ENCODE data around the gene RPLP2. TPM values are rescaled to one million over a fixed set of nuclear protein-coding genes. Genes with fewer than 3 reads are reported as not detected.

Gene RPLP2
- total RNA-seq, 1 experiment from 2014 or later, result 774 TPM

GRCh38 chr11:826836-827145 lies 17.0 kb downstream of the RPLP2 start:
- H3K9ac ChIP-seq (ENCODE audit: low read length), result peak overlapping the region; percentile 64

GRCh38 chr11:827146-827896 lies 17.6 kb downstream of the RPLP2 start:
- Histone ChIP-seq H3K4me3 (ENCODE audit: low read length) (peak overlapping the region; percentile 70), H2AFZ (ENCODE audit: low read length) (peak overlapping the region; percentile 42; the same call in 1 of the 2 replicates), H3K4me2 (ENCODE audit: low read depth, low read length, poor library complexity, severe bottlenecking) (peak overlapping the region; percentile 78), H3K36me3 (ENCODE audit: insufficient read depth, low read length) (no peaks in the 10 kb centered on the region), H3K9ac (ENCODE audit: low read length) (peak overlapping the region; percentile 64), H3K79me2 (ENCODE audit: low read length) (no peaks in the 10 kb centered on the region), H3K9me3 (ENCODE audit: low read length) (no peaks in the 10 kb centered on the region), H3K27me3 (ENCODE audit: low read length) (no peaks in the 10 kb centered on the region), H4K20me1 (ENCODE audit: insufficient read depth, low read depth, low read length) (peaks cover 33% of the 10 kb centered on the region), H3K4me1 (ENCODE audit: low read length) (peaks cover 45% of the 10 kb centered on the region), H3K27ac (ENCODE audit: low read length) (no peak overlapping the region), H3K9me2 (replicated peaks; ENCODE audit: insufficient read depth, low read length) (no peaks in the 10 kb centered on the region)
- peak; percentile 64 for DNase-seq

More at GRCh38 chr11:826836-827145, 17.0 kb downstream of the RPLP2 start:
- Histone ChIP-seq H3K27ac (ENCODE audit: low read length) (no peak overlapping the region), H2AFZ (ENCODE audit: low read length) (peak overlapping the region; percentile 42; the same call in 1 of the 2 replicates), H3K36me3 (ENCODE audit: insufficient read depth, low read length) (no peaks in the 10 kb centered on the region), H3K27me3 (ENCODE audit: low read length) (no peaks in the 10 kb centered on the region), H4K20me1 (ENCODE audit: insufficient read depth, low read depth, low read length) (peaks cover 33% of the 10 kb centered on the region), H3K4me3 (ENCODE audit: low read length) (peak overlapping the region; percentile 70), H3K4me2 (ENCODE audit: low read depth, low read length, poor library complexity, severe bottlenecking) (peak overlapping the region; percentile 78), H3K9me3 (ENCODE audit: low read length) (no peaks in the 10 kb centered on the region), H3K9me2 (replicated peaks; ENCODE audit: insufficient read depth, low read length) (no peaks in the 10 kb centered on the region), H3K4me1 (ENCODE audit: low read length) (peaks cover 42% of the 10 kb centered on the region), H3K79me2 (ENCODE audit: low read length) (no peaks in the 10 kb centered on the region)
- no peak for DNase-seq

- Histone ChIP-seq H3K9me2 (replicated peaks; ENCODE audit: insufficient read depth, low read length) (no peaks in the 10 kb centered on the region), H4K20me1 (ENCODE audit: insufficient read depth, low read depth, low read length) (peaks cover 33% of the 10 kb centered on the region), H3K4me1 (ENCODE audit: low read length) (peaks cover 48% of the 10 kb centered on the region), H3K79me2 (ENCODE audit: low read length) (no peaks in the 10 kb centered on the region), H3K9ac (ENCODE audit: low read length) (peak within 1 kb of the TSS; percentile 64), H3K4me3 (ENCODE audit: low read length) (peak within 1 kb of the TSS; percentile 70), H3K36me3 (ENCODE audit: insufficient read depth, low read length) (no peaks in the 10 kb centered on the region), H3K4me2 (ENCODE audit: low read depth, low read length, poor library complexity, severe bottlenecking) (peak within 1 kb of the TSS; percentile 78), H3K9me3 (ENCODE audit: low read length) (no peaks in the 10 kb centered on the region), H3K27me3 (ENCODE audit: low read length) (no peaks in the 10 kb centered on the region), H3K27ac (ENCODE audit: low read length) (no peak within 1 kb of the TSS), H2AFZ (ENCODE audit: low read length) (peak within 1 kb of the TSS; percentile 42; the same call in 1 of the 2 replicates)
- DNase-seq, result no peak
Observed at GRCh38 chr11:827897-828192, 18.1 kb downstream of the RPLP2 start, which contains the start of gene CRACR2B. TSS of gene CRACR2B (plus strand) at chr11:827919. CDS start at chr11:828608, 689 bp downstream.

- Histone ChIP-seq H2AFZ (ENCODE audit: low read length) (no peak overlapping the region), H3K4me3 (ENCODE audit: low read length) (no peak overlapping the region), H3K4me1 (ENCODE audit: low read length) (peaks cover 54% of the 10 kb centered on the region), H3K9me3 (ENCODE audit: low read length) (no peaks in the 10 kb centered on the region), H3K79me2 (ENCODE audit: low read length) (no peaks in the 10 kb centered on the region), H3K4me2 (ENCODE audit: low read depth, low read length, poor library complexity, severe bottlenecking) (peak overlapping the region; percentile 90), H3K36me3 (ENCODE audit: insufficient read depth, low read length) (no peaks in the 10 kb centered on the region), H4K20me1 (ENCODE audit: insufficient read depth, low read depth, low read length) (peaks cover 36% of the 10 kb centered on the region), H3K27ac (ENCODE audit: low read length) (no peak overlapping the region), H3K9me2 (replicated peaks; ENCODE audit: insufficient read depth, low read length) (no peaks in the 10 kb centered on the region), H3K9ac (ENCODE audit: low read length) (no peak overlapping the region), H3K27me3 (ENCODE audit: low read length) (no peaks in the 10 kb centered on the region)
- no peak for DNase-seq
Observed at GRCh38 chr11:828506-829175, 18.9 kb downstream of the RPLP2 start.

- Histone ChIP-seq H3K79me2 (ENCODE audit: low read length) (no peaks in the 10 kb centered on the region), H4K20me1 (ENCODE audit: insufficient read depth, low read depth, low read length) (peaks cover 38% of the 10 kb centered on the region), H3K4me1 (ENCODE audit: low read length) (peaks cover 56% of the 10 kb centered on the region), H3K9ac (ENCODE audit: low read length) (peak overlapping the region; percentile 63), H3K9me2 (replicated peaks; ENCODE audit: insufficient read depth, low read length) (no peaks in the 10 kb centered on the region), H3K27ac (ENCODE audit: low read length) (no peak overlapping the region), H2AFZ (ENCODE audit: low read length) (no peak overlapping the region), H3K27me3 (ENCODE audit: low read length) (no peaks in the 10 kb centered on the region), H3K36me3 (ENCODE audit: insufficient read depth, low read length) (no peaks in the 10 kb centered on the region), H3K4me2 (ENCODE audit: low read depth, low read length, poor library complexity, severe bottlenecking) (peak overlapping the region; percentile 90), H3K4me3 (ENCODE audit: low read length) (peak overlapping the region; percentile 68), H3K9me3 (ENCODE audit: low read length) (no peaks in the 10 kb centered on the region)
- DNase-seq, result peak; percentile 65
Observed at GRCh38 chr11:829176-829846, 19.5 kb downstream of the RPLP2 start.

- Histone ChIP-seq H3K9me2 (replicated peaks; ENCODE audit: insufficient read depth, low read length) (no peaks in the 10 kb centered on the region), H3K27me3 (ENCODE audit: low read length) (no peaks in the 10 kb centered on the region), H3K4me3 (ENCODE audit: low read length) (peak overlapping the region; percentile 68), H3K9ac (ENCODE audit: low read length) (peak overlapping the region; percentile 63), H3K79me2 (ENCODE audit: low read length) (no peaks in the 10 kb centered on the region), H4K20me1 (ENCODE audit: insufficient read depth, low read depth, low read length) (peaks cover 39% of the 10 kb centered on the region), H3K4me2 (ENCODE audit: low read depth, low read length, poor library complexity, severe bottlenecking) (peak overlapping the region; percentile 90), H3K27ac (ENCODE audit: low read length) (no peak overlapping the region), H2AFZ (ENCODE audit: low read length) (no peak overlapping the region), H3K36me3 (ENCODE audit: insufficient read depth, low read length) (no peaks in the 10 kb centered on the region), H3K4me1 (ENCODE audit: low read length) (peaks cover 56% of the 10 kb centered on the region), H3K9me3 (ENCODE audit: low read length) (no peaks in the 10 kb centered on the region)
- DNase-seq, result no peak
Observed at GRCh38 chr11:829847-830294, 20.1 kb downstream of the RPLP2 start.

GRCh38 chr11:830295-831117 lies 20.7 kb downstream of the RPLP2 start:
- Histone ChIP-seq H3K9me3 (ENCODE audit: low read length) (no peaks in the 10 kb centered on the region), H3K9ac (ENCODE audit: low read length) (peak overlapping the region; percentile 63; the same call in 1 of the 2 replicates), H2AFZ (ENCODE audit: low read length) (no peak overlapping the region), H3K27me3 (ENCODE audit: low read length) (no peaks in the 10 kb centered on the region), H3K27ac (ENCODE audit: low read length) (no peak overlapping the region), H4K20me1 (ENCODE audit: insufficient read depth, low read depth, low read length) (peaks cover 34% of the 10 kb centered on the region), H3K36me3 (ENCODE audit: insufficient read depth, low read length) (no peaks in the 10 kb centered on the region), H3K4me3 (ENCODE audit: low read length) (peak overlapping the region; percentile 68), H3K9me2 (replicated peaks; ENCODE audit: insufficient read depth, low read length) (no peaks in the 10 kb centered on the region), H3K4me2 (ENCODE audit: low read depth, low read length, poor library complexity, severe bottlenecking) (peak overlapping the region; percentile 90), H3K79me2 (ENCODE audit: low read length) (no peaks in the 10 kb centered on the region), H3K4me1 (ENCODE audit: low read length) (peaks cover 56% of the 10 kb centered on the region)
- peak; percentile 92 for DNase-seq
